ENCODE results near the gene VNN1.

GRCh38 chr6:132760256-132760655 lies 46.4 kb upstream of the VNN1 start:
- TF ChIP-seq REST (IDR thresholded peaks at IDR 0.05; ENCODE audit: borderline replicate concordance), result no peak
- no peak for TF ChIP-seq CTCF (IDR thresholded peaks at IDR 0.05; ENCODE audit: poor library complexity, severe bottlenecking)
- TF ChIP-seq SMC3 (conservative IDR thresholded peaks at IDR 0.05; ENCODE audit: poor library complexity), result no peak
- no peak for TF ChIP-seq EZH2 (IDR thresholded peaks at IDR 0.05; ENCODE audit: borderline replicate concordance, insufficient read depth, low read length, poor library complexity, severe bottlenecking)
